Hepatocyte (in vitro differentiated cells): ENCODE measurements around the gene CRYGB. TPM values are rescaled to one million over a fixed set of nuclear protein-coding genes. Genes with fewer than 3 reads are reported as not detected.

Source experiments
- DNase-seq: peaks from one replicate; pipeline ENCODE4 v3.0.0-alpha.2; 2016; ENCODE audit warnings: low spot score
- H2AFZ ChIP-seq: fragments of 200-600 bp; sonication (generic); 2 replicates; pipeline ENCODE4 v1.6.0; 2016; ENCODE audit warnings: antibody characterized with exemption, mild to moderate bottlenecking
- H3K27ac ChIP-seq: fragments of 200-600 bp; sonication (generic); 2 replicates; pipeline ENCODE4 v1.5.1; 2016; ENCODE audit warnings: mild to moderate bottlenecking
- H3K27me3 ChIP-seq: fragments of 200-600 bp; sonication (generic); 2 replicates; pipeline ENCODE4 v1.6.1; 2016
- H3K36me3 ChIP-seq: fragments of 200-600 bp; sonication (generic); replicated peaks from 2 replicates; pipeline ENCODE4 v1.5.1; 2016; ENCODE audit warnings: low read depth; ENCODE audit not compliant: insufficient read depth
- H3K4me1 ChIP-seq: fragments of 200-600 bp; sonication (generic); 2 replicates; pipeline ENCODE4 v1.5.1; 2016; ENCODE audit warnings: mild to moderate bottlenecking, moderate library complexity; ENCODE audit not compliant: insufficient read depth
- H3K4me2 ChIP-seq: fragments of 200-600 bp; sonication (generic); 2 replicates; pipeline ENCODE4 v1.6.0; 2016
- H3K4me3 ChIP-seq: fragments of 200-600 bp; sonication (generic); 2 replicates; pipeline ENCODE4 v1.5.1; 2016; ENCODE audit warnings: mild to moderate bottlenecking
- H3K79me2 ChIP-seq: fragments of 200-600 bp; sonication (generic); 2 replicates; pipeline ENCODE4 v1.6.0; 2017; ENCODE audit warnings: mild to moderate bottlenecking
- H3K9me2 ChIP-seq: fragments of 200-600 bp; sonication (generic); replicated peaks from 2 replicates; pipeline ENCODE4 v1.6.0; 2017; ENCODE audit warnings: mild to moderate bottlenecking; ENCODE audit not compliant: insufficient read depth
- H3K9me3 ChIP-seq: fragments of 200-600 bp; sonication (generic); 2 replicates; pipeline ENCODE4 v1.5.1; 2016; ENCODE audit warnings: low read depth, mild to moderate bottlenecking
- H4K20me1 ChIP-seq: fragments of 200-600 bp; sonication (generic); 2 replicates; pipeline ENCODE4 v1.6.0; 2016; ENCODE audit warnings: mild to moderate bottlenecking; ENCODE audit not compliant: insufficient read depth, poor library complexity, severe bottlenecking
- EZH2 ChIP-seq: fragments of 200-600 bp; sonication (generic); IDR thresholded peaks from 2 replicates; pipeline ENCODE4 v1.6.1; 2016; ENCODE audit warnings: antibody characterized with exemption, mild to moderate bottlenecking, borderline replicate concordance
- EZH2phosphoT487 ChIP-seq: fragments of 200-600 bp; sonication (generic); IDR thresholded peaks from one replicate; pipeline ENCODE4 v1.6.1; 2018; ENCODE audit warnings: antibody characterized with exemption, mild to moderate bottlenecking, low read depth, moderate library complexity; ENCODE audit not compliant: unreplicated experiment, severe bottlenecking
- WGBS: methylation state at CpG from one replicate; pipeline ENCODE4 v1.1.6; 2016; ENCODE audit warnings: low lambda C conversion rate; ENCODE audit errors: missing lambda C conversion rate; 5-methylcytosine and 5-hydroxymethylcytosine counted together
- polyA plus RNA-seq: library from polyadenylated mRNA; unstranded; fragments of >200 nt; fragmentation: Nextera tagmentation; extraction: Ambion mirVana; gene quantifications from 2 replicates; pipeline ENCODE4 v1.2.1, GENCODE V29; 2016
- total RNA-seq: library from RNA; depleted of rRNA; stranded (reverse); fragments of >200 nt; gene quantifications from 2 replicates; pipeline ENCODE4 v1.2.3, GENCODE V29; 2014
- TF ChIP-seq, protein P1 (sequence below): fragments of 200-600 bp; sonication (generic); IDR thresholded peaks from 2 replicates; pipeline ENCODE4 v1.5.1; 2016; ENCODE audit warnings: antibody characterized with exemption, mild to moderate bottlenecking; ENCODE audit not compliant: poor library complexity

CRYGB gene
- total and polyA plus RNA-seq, 2 experiments from 2014 or later: not detected

DNA sequence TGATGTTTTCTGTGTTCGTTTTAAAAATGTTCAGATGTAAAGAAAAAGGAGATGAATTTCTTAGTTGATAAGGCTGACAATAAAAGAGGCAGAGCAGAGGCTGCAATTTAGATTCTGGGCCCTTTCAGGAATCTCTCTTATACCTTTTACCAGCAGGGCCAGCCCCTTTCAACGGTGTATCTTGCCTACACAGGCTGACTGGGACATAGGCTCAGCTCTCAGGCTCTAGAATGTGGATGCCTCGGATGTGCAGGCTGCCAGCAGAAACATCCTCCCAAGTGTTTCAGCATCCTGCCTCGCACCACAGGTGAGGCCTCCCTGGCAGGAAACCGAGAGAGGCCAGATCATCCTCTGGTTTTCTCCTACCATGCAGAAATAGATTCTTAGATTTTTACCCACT is 40.5 kb upstream of the CRYGB start:
- Histone ChIP-seq H3K4me3 (no peak overlapping the region), H3K9me2 (no peaks in the 10 kb centered on the region), H3K4me1 (no peaks in the 10 kb centered on the region), H3K79me2 (no peaks in the 10 kb centered on the region), H3K9me3 (no peaks in the 10 kb centered on the region), H3K36me3 (no peaks in the 10 kb centered on the region), H4K20me1 (no peaks in the 10 kb centered on the region), H3K4me2 (no peak overlapping the region), H3K27ac (no peak overlapping the region), H3K27me3 (no peaks in the 10 kb centered on the region), H2AFZ (no peak overlapping the region)
- DNase-seq: no peak
- TF ChIP-seq, protein P1, sequence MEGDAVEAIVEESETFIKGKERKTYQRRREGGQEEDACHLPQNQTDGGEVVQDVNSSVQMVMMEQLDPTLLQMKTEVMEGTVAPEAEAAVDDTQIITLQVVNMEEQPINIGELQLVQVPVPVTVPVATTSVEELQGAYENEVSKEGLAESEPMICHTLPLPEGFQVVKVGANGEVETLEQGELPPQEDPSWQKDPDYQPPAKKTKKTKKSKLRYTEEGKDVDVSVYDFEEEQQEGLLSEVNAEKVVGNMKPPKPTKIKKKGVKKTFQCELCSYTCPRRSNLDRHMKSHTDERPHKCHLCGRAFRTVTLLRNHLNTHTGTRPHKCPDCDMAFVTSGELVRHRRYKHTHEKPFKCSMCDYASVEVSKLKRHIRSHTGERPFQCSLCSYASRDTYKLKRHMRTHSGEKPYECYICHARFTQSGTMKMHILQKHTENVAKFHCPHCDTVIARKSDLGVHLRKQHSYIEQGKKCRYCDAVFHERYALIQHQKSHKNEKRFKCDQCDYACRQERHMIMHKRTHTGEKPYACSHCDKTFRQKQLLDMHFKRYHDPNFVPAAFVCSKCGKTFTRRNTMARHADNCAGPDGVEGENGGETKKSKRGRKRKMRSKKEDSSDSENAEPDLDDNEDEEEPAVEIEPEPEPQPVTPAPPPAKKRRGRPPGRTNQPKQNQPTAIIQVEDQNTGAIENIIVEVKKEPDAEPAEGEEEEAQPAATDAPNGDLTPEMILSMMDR: no peak
- no peak for TF ChIP-seq EZH2phosphoT487
- no peak for TF ChIP-seq EZH2
- 73% methylated on average over 5 of the region's 5 CpGs for WGBS

DNA sequence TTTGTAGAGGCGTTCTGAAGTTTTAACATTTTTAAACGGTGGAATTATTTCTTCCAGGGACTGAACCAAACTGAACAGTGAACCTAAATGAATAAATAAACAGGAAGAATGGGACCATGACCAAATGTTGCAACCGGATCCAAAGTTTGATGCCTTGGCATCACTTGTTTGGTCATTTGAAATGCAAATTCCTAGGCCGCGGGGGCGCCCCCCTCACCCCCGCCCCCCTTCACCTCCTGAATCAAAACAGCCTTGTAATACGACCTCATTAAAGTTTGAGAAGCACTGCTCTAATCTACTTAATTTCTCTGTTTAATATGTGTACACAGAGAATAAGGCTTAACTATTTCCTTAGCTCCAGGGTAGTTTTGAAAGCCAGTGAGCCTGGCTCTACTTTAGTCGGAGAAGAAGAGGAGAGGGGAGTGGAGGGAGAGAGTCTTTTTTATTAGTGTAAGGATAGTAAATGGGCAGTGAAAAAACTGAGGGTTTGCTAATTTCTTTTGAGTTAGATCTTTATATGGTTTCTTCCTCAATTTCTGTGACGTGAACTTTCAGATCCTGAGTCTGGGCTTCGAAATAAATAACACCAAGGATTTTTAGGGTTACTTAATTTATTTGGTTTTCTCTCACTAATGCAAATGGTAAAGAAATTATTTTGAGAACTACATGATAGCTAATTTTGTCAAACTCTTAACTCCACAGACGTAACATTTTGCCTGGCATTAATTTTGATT is 38.2 kb upstream of the CRYGB start:
- Histone ChIP-seq H3K4me2 (peak overlapping the region; percentile 47), H3K36me3 (no peaks in the 10 kb centered on the region), H3K4me1 (peaks cover 2% of the 10 kb centered on the region), H3K27me3 (no peaks in the 10 kb centered on the region), H2AFZ (no peak overlapping the region), H3K9me2 (no peaks in the 10 kb centered on the region), H3K27ac (no peak overlapping the region), H3K4me3 (no peak overlapping the region), H3K9me3 (no peaks in the 10 kb centered on the region), H3K79me2 (no peaks in the 10 kb centered on the region), H4K20me1 (no peaks in the 10 kb centered on the region)
- DNase-seq: no peak
- TF ChIP-seq EZH2phosphoT487: no peak
- TF ChIP-seq EZH2: no peak
- TF ChIP-seq, protein P1: no peak
- WGBS: 28% methylated on average over 11 of the region's 12 CpGs

DNA sequence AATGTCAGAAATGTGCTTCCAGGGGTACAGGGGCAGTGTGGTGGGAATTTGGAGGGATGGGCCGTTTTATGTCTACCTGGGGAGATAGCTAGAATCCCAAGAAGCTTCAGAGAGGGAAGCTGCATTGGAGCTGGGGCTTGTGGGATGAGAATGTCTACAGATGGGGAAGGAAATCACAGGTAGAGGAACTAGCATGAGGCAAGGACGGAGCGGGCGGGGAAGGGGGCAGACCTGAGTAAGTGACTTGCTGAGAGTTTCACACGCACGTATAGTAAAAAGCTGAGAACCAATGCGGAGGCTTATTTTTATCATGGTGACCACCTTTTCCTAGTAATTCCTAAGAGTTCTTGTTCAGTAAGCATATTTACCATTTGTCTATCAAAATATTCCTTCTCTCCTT is 37.6 kb upstream of the CRYGB start:
- no peaks in the 10 kb centered on the region for H3K9me3 ChIP-seq
- no peaks in the 10 kb centered on the region for H4K20me1 ChIP-seq
- H2AFZ ChIP-seq: no peak overlapping the region
- H3K4me3 ChIP-seq: no peak overlapping the region
- H3K4me1 ChIP-seq: peaks cover 2% of the 10 kb centered on the region
- no peak for DNase-seq
- TF ChIP-seq EZH2 (no peak), EZH2phosphoT487 (no peak)
- TF ChIP-seq, protein P1: no peak
- 54% methylated on average over 7 of the region's 7 CpGs for WGBS
- H3K9me2 ChIP-seq: no peaks in the 10 kb centered on the region
- no peaks in the 10 kb centered on the region for H3K27me3 ChIP-seq
- no peak overlapping the region for H3K27ac ChIP-seq
- no peaks in the 10 kb centered on the region for H3K79me2 ChIP-seq
- H3K4me2 ChIP-seq: peak overlapping the region; percentile 47
- H3K36me3 ChIP-seq: no peaks in the 10 kb centered on the region
